Effector memory CD8-positive, alpha-beta T cell (primary cell): ENCODE data around the gene THOC6.
A peak's percentile ranks its signal among the peaks of the same experiment; 100 is the strongest.
"Not testable (repeated sequence)": the region's sequence is repeated elsewhere in the genome, so short reads cannot be mapped to it uniquely, and the experiment has no call there.

Experiments
- ATAC-seq: fragments of 150-1000 bp; cut with Tn5 transposase; replicated peaks from 2 replicates; pipeline ENCODE4 v1.10.0; 2021; ENCODE audit warnings: mild to moderate bottlenecking, moderate library complexity
- DNase-seq, 3 experiments: peaks; one replicate each; pipeline ENCODE4 v3.0.0; 2021
- H3K27ac Mint-ChIP-seq, 2 donors: one replicate each; pipeline ENCODE4 v1.8.0; 2022; ENCODE audit warnings: mild to moderate bottlenecking in 2 of 2, mixed read lengths in 2 of 2, moderate library complexity in 2 of 2
- H3K27me3 Mint-ChIP-seq, 2 donors: one replicate each; pipeline ENCODE4 v1.8.0; 2022; ENCODE audit warnings: mixed read lengths in 2 of 2
- H3K36me3 Mint-ChIP-seq: one replicate; pipeline ENCODE4 v1.8.0; 2022; ENCODE audit warnings: mild to moderate bottlenecking, moderate library complexity, mixed read lengths; ENCODE audit not compliant: insufficient read depth
- H3K4me1 Mint-ChIP-seq, 2 donors: one replicate each; pipeline ENCODE4 v1.8.0; 2022; ENCODE audit warnings: low read depth in 2 of 2, mixed read lengths in 2 of 2
- H3K4me3 Mint-ChIP-seq, 2 donors: one replicate each; pipeline ENCODE4 v1.8.0; 2022; ENCODE audit warnings: mild to moderate bottlenecking in 2 of 2, mixed read lengths in 2 of 2, moderate library complexity in 2 of 2
- H3K9me3 Mint-ChIP-seq, 2 donors: one replicate each; pipeline ENCODE4 v1.8.0; 2022; ENCODE audit warnings: mixed read lengths in 2 of 2

The THOC6 gene

DNA sequence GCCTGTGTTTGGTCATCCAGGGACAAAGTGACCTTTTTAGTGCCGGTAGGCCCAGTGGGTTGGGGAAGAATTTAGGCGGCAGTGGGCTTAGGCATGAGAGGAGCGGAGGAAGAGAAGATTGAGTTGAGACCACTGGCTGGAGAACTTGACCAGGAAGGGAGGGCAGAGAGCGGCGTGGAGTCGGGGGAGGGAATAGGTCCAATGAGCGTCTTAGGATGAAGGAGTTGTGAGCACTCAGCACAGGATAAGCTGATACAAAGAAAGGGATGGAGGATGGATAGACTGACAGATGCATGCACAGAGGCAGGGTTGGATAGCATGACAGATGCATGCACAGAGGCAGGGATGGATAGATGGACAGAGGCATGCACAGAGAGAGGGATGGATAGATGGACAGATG, 49.6 kb downstream of the THOC6 start:
- ATAC-seq (no peak), DNase-seq (no peak)
- H3K27me3 Mint-ChIP-seq, result no peaks in the 10 kb centered on the region
- peak overlapping the region; percentile 93 to 99 for H3K27ac Mint-ChIP-seq
- H3K4me3 Mint-ChIP-seq, result peak overlapping the region; percentile 80 to 94
- peaks cover 57% of the 10 kb centered on the region for H3K36me3 Mint-ChIP-seq
- peaks cover 82 to 89% of the 10 kb centered on the region in 2 donors for H3K4me1 Mint-ChIP-seq
- H3K9me3 Mint-ChIP-seq, result no peaks in the 10 kb centered on the region

DNA sequence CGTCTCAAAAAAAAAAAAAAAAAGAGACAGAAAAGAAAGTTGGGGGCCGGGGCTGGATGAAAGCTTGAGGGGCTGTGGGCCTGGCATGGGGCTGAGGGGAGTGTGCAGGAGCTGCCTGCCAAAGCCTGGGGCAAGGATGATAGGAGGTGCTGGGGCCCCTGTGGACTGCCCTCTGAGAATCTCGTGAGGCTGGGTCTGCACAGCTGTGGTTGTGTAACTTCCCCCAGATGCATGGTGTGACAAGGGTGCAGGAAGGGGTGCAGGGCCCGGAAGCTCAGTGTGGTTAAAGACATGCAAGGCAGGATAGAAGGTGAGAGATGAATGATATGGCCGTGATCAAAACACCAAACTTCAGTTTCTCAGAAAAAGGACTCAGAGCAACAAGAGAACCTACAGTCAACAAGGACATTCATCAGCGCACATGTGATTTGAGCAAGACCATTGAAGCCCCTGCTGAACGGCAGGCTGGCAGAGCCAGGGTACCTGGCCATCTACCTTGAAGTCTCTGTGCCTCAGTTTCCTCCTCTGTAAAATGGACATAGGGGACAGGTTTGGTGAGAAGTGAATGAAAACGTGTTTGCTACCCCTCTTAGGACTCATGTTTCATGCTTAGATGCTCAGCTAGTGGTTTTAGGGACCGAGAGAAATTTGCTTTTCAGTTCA, 51.2 kb downstream of the THOC6 start:
- peak; percentile 90 for ATAC-seq
- no peaks in the 10 kb centered on the region for H3K27me3 Mint-ChIP-seq
- peak; percentile 78 to 82 (median 81) for DNase-seq
- peak overlapping the region; percentile 93 to 99 for H3K27ac Mint-ChIP-seq
- peaks cover 79 to 83% of the 10 kb centered on the region in 2 donors for H3K4me1 Mint-ChIP-seq
- H3K4me3 Mint-ChIP-seq, result peak overlapping the region; percentile 80 to 94
- no peaks in the 10 kb centered on the region for H3K9me3 Mint-ChIP-seq
- H3K36me3 Mint-ChIP-seq, result peaks cover 43% of the 10 kb centered on the region

DNA sequence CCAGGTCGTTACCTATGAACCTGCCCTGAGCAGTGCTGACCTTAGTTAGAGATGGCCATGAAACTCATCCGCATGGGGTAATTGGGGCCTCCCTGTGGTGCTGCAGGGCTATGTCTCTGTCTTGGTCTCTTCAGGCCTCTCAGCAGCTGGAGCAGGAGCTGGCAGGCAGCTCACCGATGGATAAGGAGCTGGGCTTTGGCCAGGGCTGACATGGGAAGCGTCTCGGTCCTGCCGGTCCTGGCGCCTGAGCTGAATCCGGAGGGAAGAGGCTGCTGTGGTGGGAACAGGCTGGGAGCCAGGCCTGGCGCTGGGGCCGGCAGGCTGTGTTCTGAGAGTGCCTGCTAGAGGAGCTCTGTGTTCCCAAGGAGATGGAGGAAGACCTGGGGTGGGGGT, 51.7 kb downstream of the THOC6 start:
- peaks cover 38% of the 10 kb centered on the region for H3K36me3 Mint-ChIP-seq
- no peaks in the 10 kb centered on the region for H3K27me3 Mint-ChIP-seq
- DNase-seq (no peak), ATAC-seq (peak; percentile 9)
- peak overlapping the region; percentile 80 to 94 for H3K4me3 Mint-ChIP-seq
- no peaks in the 10 kb centered on the region for H3K9me3 Mint-ChIP-seq
- peaks cover 76 to 81% of the 10 kb centered on the region in 2 donors for H3K4me1 Mint-ChIP-seq
- H3K27ac Mint-ChIP-seq, result peak overlapping the region; percentile 93 to 99

DNA sequence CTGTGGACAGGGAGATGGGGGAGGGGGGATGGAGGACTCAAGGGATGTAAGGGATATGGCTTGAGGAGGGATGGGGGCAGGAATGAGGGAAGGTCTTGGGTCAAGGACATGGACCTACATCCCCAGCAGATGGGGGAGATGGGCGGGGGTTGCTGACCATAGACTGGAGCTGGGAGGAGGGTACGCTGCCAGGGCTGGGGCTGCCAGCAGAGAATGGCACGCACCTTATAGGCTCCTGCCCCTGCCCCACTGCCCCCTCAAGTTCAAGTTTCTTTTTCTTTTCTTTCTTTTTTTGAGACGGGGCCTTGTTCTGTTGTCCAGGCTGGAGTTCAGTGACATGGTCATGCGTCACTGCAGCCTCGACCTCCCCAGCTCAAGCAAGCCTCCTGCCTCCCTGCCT, 52.1 kb downstream of the THOC6 start:
- Mint-ChIP-seq H3K27ac (peak overlapping the region; percentile 93 to 99), H3K4me1 (peaks cover 75 to 78% of the 10 kb centered on the region in 2 donors), H3K4me3 (peak overlapping the region; percentile 80 to 94), H3K36me3 (peaks cover 34% of the 10 kb centered on the region)
- not testable (repeated sequence) for DNase-seq, H3K27me3 Mint-ChIP-seq, H3K9me3 Mint-ChIP-seq, ATAC-seq

- no peak for ATAC-seq
- no peak for DNase-seq
- peak overlapping the region; percentile 80 to 94 for H3K4me3 Mint-ChIP-seq
- peak overlapping the region; percentile 93 to 99 for H3K27ac Mint-ChIP-seq
- no peaks in the 10 kb centered on the region for H3K9me3 Mint-ChIP-seq
- no peaks in the 10 kb centered on the region for H3K27me3 Mint-ChIP-seq
- peaks cover 30% of the 10 kb centered on the region for H3K36me3 Mint-ChIP-seq
- peaks cover 71 to 72% of the 10 kb centered on the region in 2 donors for H3K4me1 Mint-ChIP-seq
Observed at GRCh38 chr16:3076577-3076976, 52.7 kb downstream of the THOC6 start.
